Keratinocyte (primary cell): Measurements from ENCODE around the gene CEMIP2. TPM values are rescaled to one million over a fixed set of nuclear protein-coding genes. Genes with fewer than 3 reads are reported as not detected.

Source experiments
- DNase-seq: peaks from one replicate; pipeline ENCODE4 v3.0.0-alpha.2; 2011; ENCODE audit warnings: low read depth, missing footprints, low spot score
- FAIRE-seq: peaks from 2 replicates; lab custom pipeline; 2011; peaks lifted over from hg19 to GRCh38; lab: Jason Lieb, UNC
- H2AFZ ChIP-seq: 2 replicates; pipeline ENCODE4 v1.6.0; 2012; ENCODE audit warnings: low read length, control low read depth, inconsistent platforms; ENCODE audit not compliant: control insufficient read depth
- H3K27ac ChIP-seq: 2 replicates; pipeline ENCODE4 v1.5.1; 2011; ENCODE audit warnings: low read length; ENCODE audit not compliant: control insufficient read depth, insufficient read depth
- H3K27me3 ChIP-seq: 3 replicates; pipeline ENCODE4 v1.6.0; 2011; ENCODE audit warnings: low read length; ENCODE audit not compliant: control insufficient read depth, insufficient read depth; ENCODE audit errors: extremely low read depth
- H3K36me3 ChIP-seq, 2 experiments: 2 replicates in 1 of 2; 3 replicates in 1 of 2; pipeline ENCODE4 v1.5.1; 2011; ENCODE audit warnings: low read length in 2 of 2, mild to moderate bottlenecking in 1 of 2; ENCODE audit not compliant: control insufficient read depth in 2 of 2, insufficient read depth in 2 of 2; ENCODE audit errors: extremely low read depth in 1 of 2
- H3K4me1 ChIP-seq: 3 replicates; pipeline ENCODE4 v1.5.1; 2011; ENCODE audit warnings: low read length; ENCODE audit not compliant: control insufficient read depth, insufficient read depth; ENCODE audit errors: extremely low read depth
- H3K4me2 ChIP-seq: 3 replicates; pipeline ENCODE4 v1.6.0; 2011; ENCODE audit warnings: low read depth, low read length; ENCODE audit not compliant: control insufficient read depth, insufficient read depth; ENCODE audit errors: extremely low read depth
- H3K4me3 ChIP-seq, 3 experiments: fragments of 200-600 bp in 1 of 3; sonication (generic) in 1 of 3; 2 replicates in 2 of 3; 3 replicates in 1 of 3; pipeline ENCODE4 v1.5.1; 2011 to 2016; ENCODE audit warnings: low read length in 3 of 3, mild to moderate bottlenecking in 3 of 3, control low read depth in 2 of 3, inconsistent platforms in 1 of 3, low read depth in 1 of 3, mixed read lengths in 1 of 3, mixed run types in 1 of 3, moderate library complexity in 1 of 3; ENCODE audit not compliant: control insufficient read depth in 2 of 3, insufficient read depth in 2 of 3; ENCODE audit errors: extremely low read depth in 1 of 3
- H3K79me2 ChIP-seq: 2 replicates; pipeline ENCODE4 v1.6.0; 2012; ENCODE audit warnings: low read length; ENCODE audit not compliant: control insufficient read depth, insufficient read depth
- H3K9ac ChIP-seq: 3 replicates; pipeline ENCODE4 v1.6.0; 2011; ENCODE audit warnings: low read length; ENCODE audit not compliant: control insufficient read depth, insufficient read depth; ENCODE audit errors: extremely low read depth
- H3K9me1 ChIP-seq: 3 replicates; pipeline ENCODE4 v1.6.0; 2011; ENCODE audit warnings: low read length; ENCODE audit not compliant: control insufficient read depth, insufficient read depth; ENCODE audit errors: extremely low read depth
- H3K9me3 ChIP-seq: 2 replicates; pipeline ENCODE4 v1.5.1; 2012; ENCODE audit warnings: low read depth, low read length; ENCODE audit not compliant: control insufficient read depth
- H4K20me1 ChIP-seq: 3 replicates; pipeline ENCODE4 v1.6.0; 2011; ENCODE audit warnings: low read length; ENCODE audit not compliant: control insufficient read depth, insufficient read depth; ENCODE audit errors: extremely low read depth
- EZH2 ChIP-seq: IDR thresholded peaks from one replicate; pipeline ENCODE4 v1.6.1; 2012; ENCODE audit warnings: inconsistent platforms, mild to moderate bottlenecking, low read length, moderate library complexity
- dilution Hi-C: fragments of 300-500 bp; cut with MboI; formaldehyde crosslinking; loops from one replicate; pipeline ENCODE4 v1.7.0; 2020; ENCODE audit warnings: low sequenced_read_pairs; ENCODE audit not compliant: extremely low pct_ligation_motif_present
- polyA plus RNA-seq, 5 experiments: library from polyadenylated mRNA; depleted of rRNA in 3 of 5; stranded (reverse) in 3 of 5; stranded (forward) in 1 of 5; unstranded in 1 of 5; fragments of >200 nt; gene quantifications; 1 replicate in 1 of 5; 2 replicates in 3 of 5; 3 replicates in 1 of 5; pipeline versions ENCODE4 v1.2.1 to v1.2.3, GENCODE V29; 2011 to 2012; ENCODE audit warnings: missing spikeins in 2 of 5, low read depth in 1 of 5, low replicate concordance in 1 of 5
- TF ChIP-seq, protein P1 (sequence below), 3 experiments: IDR thresholded peaks in 1 of 3; conservative IDR thresholded peaks in 1 of 3; optimal IDR thresholded peaks in 1 of 3; 2 replicates in 2 of 3; 3 replicates in 1 of 3; pipeline versions ENCODE3 to v1.5.1; 2011; ENCODE audit warnings: low read length in 3 of 3, mild to moderate bottlenecking in 3 of 3, moderate library complexity in 2 of 3, control low read depth in 1 of 3, inconsistent platforms in 1 of 3; ENCODE audit not compliant: insufficient read depth in 2 of 3; ENCODE audit errors: extremely low read depth in 1 of 3

The CEMIP2 gene
- polyA plus RNA-seq, 1 donor (not counting 4 experiments of a cell fraction or from before 2014, with no cell fraction given), result 47.7 TPM

GRCh38 chr9:71687676-71688075 lies 80.6 kb downstream of the CEMIP2 start:
- peaks cover 9 to 16% of the 10 kb centered on the region in 2 experiments for H3K36me3 ChIP-seq
- H3K79me2 ChIP-seq, result no peaks in the 10 kb centered on the region
- no peak overlapping the region for H3K27ac ChIP-seq
- peaks cover 31% of the 10 kb centered on the region for H3K4me1 ChIP-seq
- H3K9me3 ChIP-seq, result no peaks in the 10 kb centered on the region
- no peaks in the 10 kb centered on the region for H3K27me3 ChIP-seq
- TF ChIP-seq, protein P1, sequence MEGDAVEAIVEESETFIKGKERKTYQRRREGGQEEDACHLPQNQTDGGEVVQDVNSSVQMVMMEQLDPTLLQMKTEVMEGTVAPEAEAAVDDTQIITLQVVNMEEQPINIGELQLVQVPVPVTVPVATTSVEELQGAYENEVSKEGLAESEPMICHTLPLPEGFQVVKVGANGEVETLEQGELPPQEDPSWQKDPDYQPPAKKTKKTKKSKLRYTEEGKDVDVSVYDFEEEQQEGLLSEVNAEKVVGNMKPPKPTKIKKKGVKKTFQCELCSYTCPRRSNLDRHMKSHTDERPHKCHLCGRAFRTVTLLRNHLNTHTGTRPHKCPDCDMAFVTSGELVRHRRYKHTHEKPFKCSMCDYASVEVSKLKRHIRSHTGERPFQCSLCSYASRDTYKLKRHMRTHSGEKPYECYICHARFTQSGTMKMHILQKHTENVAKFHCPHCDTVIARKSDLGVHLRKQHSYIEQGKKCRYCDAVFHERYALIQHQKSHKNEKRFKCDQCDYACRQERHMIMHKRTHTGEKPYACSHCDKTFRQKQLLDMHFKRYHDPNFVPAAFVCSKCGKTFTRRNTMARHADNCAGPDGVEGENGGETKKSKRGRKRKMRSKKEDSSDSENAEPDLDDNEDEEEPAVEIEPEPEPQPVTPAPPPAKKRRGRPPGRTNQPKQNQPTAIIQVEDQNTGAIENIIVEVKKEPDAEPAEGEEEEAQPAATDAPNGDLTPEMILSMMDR (optimal IDR thresholded peaks at IDR 0.05 in 1 of 3, IDR thresholded peaks at IDR 0.05 in 1 of 3, conservative IDR thresholded peaks at IDR 0.05 in 1 of 3; ENCODE audit: extremely low read depth in 1 of 3, insufficient read depth in 2 of 3, low read length in 3 of 3), result no peak
- TF ChIP-seq EZH2, result no peak
- dilution Hi-C loops, result no loop called here
- DNase-seq (no peak), FAIRE-seq (no peak)
- H3K4me3 ChIP-seq, result no peak overlapping the region
- no peaks in the 10 kb centered on the region for H3K9me1 ChIP-seq
- no peaks in the 10 kb centered on the region for H4K20me1 ChIP-seq
- no peak overlapping the region for H2AFZ ChIP-seq
- H3K4me2 ChIP-seq, result no peak overlapping the region
- no peak overlapping the region for H3K9ac ChIP-seq

- no peaks in the 10 kb centered on the region for H3K27me3 ChIP-seq
- H3K79me2 ChIP-seq, result no peaks in the 10 kb centered on the region
- DNase-seq (no peak), FAIRE-seq (no peak)
- H3K4me3 ChIP-seq, result no peak overlapping the region
- peaks cover 9 to 13% of the 10 kb centered on the region in 2 experiments for H3K36me3 ChIP-seq
- TF ChIP-seq EZH2, result no peak
- TF ChIP-seq, protein P1 (optimal IDR thresholded peaks at IDR 0.05 in 1 of 3, IDR thresholded peaks at IDR 0.05 in 1 of 3, conservative IDR thresholded peaks at IDR 0.05 in 1 of 3; ENCODE audit: extremely low read depth in 1 of 3, insufficient read depth in 2 of 3, low read length in 3 of 3), result no peak
- no peak overlapping the region for H3K9ac ChIP-seq
- H3K4me2 ChIP-seq, result no peak overlapping the region
- dilution Hi-C loops, result no loop called here
- H3K4me1 ChIP-seq, result peaks cover 43% of the 10 kb centered on the region
- H2AFZ ChIP-seq, result no peak overlapping the region
- no peaks in the 10 kb centered on the region for H3K9me3 ChIP-seq
- no peaks in the 10 kb centered on the region for H3K9me1 ChIP-seq
- H4K20me1 ChIP-seq, result no peaks in the 10 kb centered on the region
- H3K27ac ChIP-seq, result no peak overlapping the region
These were observed 82.3 kb downstream of the CEMIP2 start for GRCh38 chr9:71685988-71686387.
